ENCODE data around the gene ASPG.

DNA sequence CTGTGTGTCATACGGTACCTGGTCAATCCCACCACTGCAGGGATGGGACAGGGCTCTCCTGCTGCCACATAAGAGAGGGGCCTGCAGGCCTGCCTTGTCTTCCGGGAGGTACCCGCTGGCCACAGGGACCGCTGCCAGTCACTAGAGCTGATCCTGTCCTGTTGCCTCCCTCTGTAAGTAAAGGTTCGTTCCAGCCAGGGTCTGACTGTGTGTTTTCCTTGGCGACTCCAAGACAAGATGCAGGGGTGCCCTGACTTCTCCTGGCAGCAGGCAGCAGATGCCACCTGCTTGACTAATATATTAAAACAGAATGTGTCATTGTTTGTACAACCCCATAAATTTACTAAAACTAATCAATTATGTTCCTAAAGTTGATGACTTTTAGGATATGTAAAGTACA is 41.5 kb upstream of the ASPG start:
- TF ChIP-seq, protein P1, sequence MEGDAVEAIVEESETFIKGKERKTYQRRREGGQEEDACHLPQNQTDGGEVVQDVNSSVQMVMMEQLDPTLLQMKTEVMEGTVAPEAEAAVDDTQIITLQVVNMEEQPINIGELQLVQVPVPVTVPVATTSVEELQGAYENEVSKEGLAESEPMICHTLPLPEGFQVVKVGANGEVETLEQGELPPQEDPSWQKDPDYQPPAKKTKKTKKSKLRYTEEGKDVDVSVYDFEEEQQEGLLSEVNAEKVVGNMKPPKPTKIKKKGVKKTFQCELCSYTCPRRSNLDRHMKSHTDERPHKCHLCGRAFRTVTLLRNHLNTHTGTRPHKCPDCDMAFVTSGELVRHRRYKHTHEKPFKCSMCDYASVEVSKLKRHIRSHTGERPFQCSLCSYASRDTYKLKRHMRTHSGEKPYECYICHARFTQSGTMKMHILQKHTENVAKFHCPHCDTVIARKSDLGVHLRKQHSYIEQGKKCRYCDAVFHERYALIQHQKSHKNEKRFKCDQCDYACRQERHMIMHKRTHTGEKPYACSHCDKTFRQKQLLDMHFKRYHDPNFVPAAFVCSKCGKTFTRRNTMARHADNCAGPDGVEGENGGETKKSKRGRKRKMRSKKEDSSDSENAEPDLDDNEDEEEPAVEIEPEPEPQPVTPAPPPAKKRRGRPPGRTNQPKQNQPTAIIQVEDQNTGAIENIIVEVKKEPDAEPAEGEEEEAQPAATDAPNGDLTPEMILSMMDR (conservative IDR thresholded peaks at IDR 0.05): no peak
- TF ChIP-seq EZH2 (IDR thresholded peaks at IDR 0.05; ENCODE audit: low read depth): no peak

Data from PC-9 (cell line).